Measurements from ENCODE around the gene CCL22.

GRCh38 chr16:57377080-57377841 is 18.7 kb downstream of the CCL22 start:
- TF ChIP-seq TAF1 (IDR thresholded peaks at IDR 0.05; ENCODE audit: low read depth, low read length) = no peak
- TF ChIP-seq POLR2A (IDR thresholded peaks at IDR 0.05; ENCODE audit: low read depth, low read length) = no peak
- TF ChIP-seq POLR2AphosphoS5 (IDR thresholded peaks at IDR 0.05; ENCODE audit: low read depth, low read length) = no peak; the same call in 1 of the 2 replicates
- peak; percentile 48; the same call in 1 of the 2 replicates for TF ChIP-seq SPI1 (IDR thresholded peaks at IDR 0.05; ENCODE audit: low read depth, low read length)
- peak; percentile 97 for TF ChIP-seq POU2F2 (IDR thresholded peaks at IDR 0.05; ENCODE audit: low read depth, low read length)

Measured in GM12891 (cell line).